Keratinocyte (primary cell): ENCODE data around the gene CTIF.

ENCODE experiments used
- EZH2 ChIP-seq: IDR thresholded peaks from one replicate; pipeline ENCODE4 v1.6.1; 2012; ENCODE audit warnings: inconsistent platforms, mild to moderate bottlenecking, low read length, moderate library complexity
- TF ChIP-seq, protein P1 (sequence below), 3 experiments: IDR thresholded peaks in 1 of 3; conservative IDR thresholded peaks in 1 of 3; optimal IDR thresholded peaks in 1 of 3; 2 replicates in 2 of 3; 3 replicates in 1 of 3; pipeline versions ENCODE3 to v1.5.1; 2011; ENCODE audit warnings: low read length in 3 of 3, mild to moderate bottlenecking in 3 of 3, moderate library complexity in 2 of 3, control low read depth in 1 of 3, inconsistent platforms in 1 of 3; ENCODE audit not compliant: insufficient read depth in 2 of 3; ENCODE audit errors: extremely low read depth in 1 of 3

DNA sequence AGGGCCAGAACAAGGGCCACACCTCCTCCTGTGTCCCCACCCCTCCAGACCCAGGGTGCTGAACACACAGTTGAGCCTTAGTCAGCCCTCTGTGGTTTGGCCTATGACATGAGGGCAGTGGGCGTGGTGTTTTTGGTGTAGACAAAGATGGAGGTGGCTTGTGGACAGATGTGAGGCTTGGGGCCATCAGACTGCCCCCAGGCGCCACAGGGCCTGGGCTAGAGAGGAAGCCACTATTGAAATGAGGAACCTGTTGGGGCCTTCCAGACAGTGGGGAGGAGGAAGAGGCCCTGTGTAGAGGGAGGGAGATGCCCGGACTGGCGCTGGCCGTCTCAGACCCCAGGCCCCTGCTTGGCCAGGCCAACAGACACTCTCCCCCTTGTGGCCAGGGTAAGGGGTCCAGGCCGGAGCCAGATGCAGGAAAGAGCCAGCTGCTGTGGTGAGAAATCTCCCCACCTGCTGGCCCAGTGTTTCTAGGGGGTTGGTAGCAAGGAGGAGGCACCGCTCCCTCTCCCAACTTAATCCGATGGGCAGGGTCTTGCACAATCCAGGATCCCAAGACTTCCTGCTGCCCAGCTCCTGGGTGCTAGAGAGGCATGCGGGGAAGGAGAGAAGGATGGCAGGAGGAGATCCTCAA lies 358.2 kb downstream of the CTIF start:
- TF ChIP-seq, protein P1, sequence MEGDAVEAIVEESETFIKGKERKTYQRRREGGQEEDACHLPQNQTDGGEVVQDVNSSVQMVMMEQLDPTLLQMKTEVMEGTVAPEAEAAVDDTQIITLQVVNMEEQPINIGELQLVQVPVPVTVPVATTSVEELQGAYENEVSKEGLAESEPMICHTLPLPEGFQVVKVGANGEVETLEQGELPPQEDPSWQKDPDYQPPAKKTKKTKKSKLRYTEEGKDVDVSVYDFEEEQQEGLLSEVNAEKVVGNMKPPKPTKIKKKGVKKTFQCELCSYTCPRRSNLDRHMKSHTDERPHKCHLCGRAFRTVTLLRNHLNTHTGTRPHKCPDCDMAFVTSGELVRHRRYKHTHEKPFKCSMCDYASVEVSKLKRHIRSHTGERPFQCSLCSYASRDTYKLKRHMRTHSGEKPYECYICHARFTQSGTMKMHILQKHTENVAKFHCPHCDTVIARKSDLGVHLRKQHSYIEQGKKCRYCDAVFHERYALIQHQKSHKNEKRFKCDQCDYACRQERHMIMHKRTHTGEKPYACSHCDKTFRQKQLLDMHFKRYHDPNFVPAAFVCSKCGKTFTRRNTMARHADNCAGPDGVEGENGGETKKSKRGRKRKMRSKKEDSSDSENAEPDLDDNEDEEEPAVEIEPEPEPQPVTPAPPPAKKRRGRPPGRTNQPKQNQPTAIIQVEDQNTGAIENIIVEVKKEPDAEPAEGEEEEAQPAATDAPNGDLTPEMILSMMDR (optimal IDR thresholded peaks at IDR 0.05 in 1 of 3, IDR thresholded peaks at IDR 0.05 in 1 of 3, conservative IDR thresholded peaks at IDR 0.05 in 1 of 3; ENCODE audit: extremely low read depth in 1 of 3, insufficient read depth in 2 of 3, low read length in 3 of 3): no peak
- no peak for TF ChIP-seq EZH2
